GM12875 (cell line): ENCODE results near the gene CCDC83.
"Not testable (repeated sequence)": the region's sequence is repeated elsewhere in the genome, so short reads cannot be mapped to it uniquely, and the experiment has no call there.

Experiments used
- H3K4me3 ChIP-seq: one replicate; pipeline ENCODE4 v1.5.1; 2011; ENCODE audit warnings: low read depth, low read length, control low read depth
- TF ChIP-seq, protein P1 (sequence below): IDR thresholded peaks from 2 replicates; pipeline ENCODE4 v1.5.1; 2011; ENCODE audit warnings: low read depth, mild to moderate bottlenecking, control low read depth, inconsistent platforms, low read length, moderate library complexity, borderline replicate concordance; ENCODE audit not compliant: insufficient read depth

CCDC83 gene

DNA sequence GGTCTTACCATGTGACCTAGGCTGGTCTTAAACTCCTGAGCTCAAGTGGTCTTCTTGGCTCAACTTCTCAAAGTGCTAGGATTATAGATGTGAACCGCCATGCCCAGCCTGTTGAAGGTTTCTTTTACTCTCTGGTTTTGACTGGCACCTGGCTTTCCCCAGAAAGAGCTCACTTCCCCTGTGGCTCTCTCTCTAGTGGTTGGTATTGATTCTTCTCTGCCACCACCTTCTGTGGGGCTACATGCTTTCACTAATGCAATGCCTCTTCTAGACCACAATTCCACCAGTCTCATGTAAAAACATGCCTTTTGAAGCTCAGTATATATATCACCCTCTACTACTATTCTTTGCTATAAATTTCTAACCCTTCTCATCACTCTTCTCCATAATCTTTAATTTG is 67.2 kb downstream of the CCDC83 start:
- TF ChIP-seq, protein P1, sequence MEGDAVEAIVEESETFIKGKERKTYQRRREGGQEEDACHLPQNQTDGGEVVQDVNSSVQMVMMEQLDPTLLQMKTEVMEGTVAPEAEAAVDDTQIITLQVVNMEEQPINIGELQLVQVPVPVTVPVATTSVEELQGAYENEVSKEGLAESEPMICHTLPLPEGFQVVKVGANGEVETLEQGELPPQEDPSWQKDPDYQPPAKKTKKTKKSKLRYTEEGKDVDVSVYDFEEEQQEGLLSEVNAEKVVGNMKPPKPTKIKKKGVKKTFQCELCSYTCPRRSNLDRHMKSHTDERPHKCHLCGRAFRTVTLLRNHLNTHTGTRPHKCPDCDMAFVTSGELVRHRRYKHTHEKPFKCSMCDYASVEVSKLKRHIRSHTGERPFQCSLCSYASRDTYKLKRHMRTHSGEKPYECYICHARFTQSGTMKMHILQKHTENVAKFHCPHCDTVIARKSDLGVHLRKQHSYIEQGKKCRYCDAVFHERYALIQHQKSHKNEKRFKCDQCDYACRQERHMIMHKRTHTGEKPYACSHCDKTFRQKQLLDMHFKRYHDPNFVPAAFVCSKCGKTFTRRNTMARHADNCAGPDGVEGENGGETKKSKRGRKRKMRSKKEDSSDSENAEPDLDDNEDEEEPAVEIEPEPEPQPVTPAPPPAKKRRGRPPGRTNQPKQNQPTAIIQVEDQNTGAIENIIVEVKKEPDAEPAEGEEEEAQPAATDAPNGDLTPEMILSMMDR = no peak
- H3K4me3 ChIP-seq = no peak overlapping the region

- no peak overlapping the region for H3K4me3 ChIP-seq
- TF ChIP-seq, protein P1 = no peak
Observed at GRCh38 chr11:85923455-85923854, 68.3 kb downstream of the CCDC83 start.

DNA sequence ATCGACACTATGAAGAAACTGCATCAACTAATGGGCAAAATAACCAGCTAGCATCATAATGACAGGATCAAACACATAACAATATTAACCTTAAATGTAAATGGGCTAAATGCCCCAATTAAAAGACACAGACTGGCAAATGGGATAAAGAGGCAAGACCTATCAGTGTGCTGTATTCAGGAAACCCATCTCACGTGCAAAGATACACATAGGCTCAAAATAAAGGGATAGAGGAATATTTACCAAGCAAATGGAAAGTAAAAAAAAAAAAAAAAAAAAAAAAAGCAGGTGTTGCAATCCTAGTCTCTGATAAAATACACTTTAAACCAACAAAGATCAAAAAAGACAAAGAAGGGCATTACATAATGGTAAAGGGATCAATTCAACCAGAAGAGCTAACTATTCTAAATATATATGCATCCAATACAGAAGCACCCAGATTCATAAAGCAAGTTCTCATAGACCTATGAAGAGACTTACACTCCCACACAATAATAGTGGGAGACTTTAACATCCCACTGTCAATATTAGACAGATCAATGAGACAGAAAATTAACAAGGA is 71.6 kb downstream of the CCDC83 start:
- H3K4me3 ChIP-seq = not testable (repeated sequence)

DNA sequence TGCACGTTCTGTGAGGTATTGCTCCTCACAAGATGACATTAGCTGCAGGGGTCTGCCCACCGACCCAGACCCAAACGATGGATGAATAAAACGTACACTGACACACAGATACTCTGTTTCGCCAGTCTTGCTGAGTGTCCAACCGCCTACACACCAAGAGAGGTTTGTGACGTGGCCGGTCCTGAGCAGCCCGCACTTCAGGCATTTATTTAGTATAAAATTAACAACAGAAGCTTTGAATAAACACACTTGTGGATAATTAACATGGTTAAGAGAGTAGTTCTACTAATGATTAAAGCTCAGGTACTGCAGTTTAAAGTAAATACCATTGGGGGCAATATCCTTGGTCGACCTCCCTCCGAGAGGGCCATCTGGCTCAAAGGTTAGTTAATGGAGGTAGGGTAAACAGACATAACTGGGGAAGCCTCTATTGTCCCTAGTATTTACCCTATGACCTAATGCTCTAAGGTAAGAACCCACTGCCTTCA is 75.7 kb downstream of the CCDC83 start:
- TF ChIP-seq, protein P1 = no peak

DNA sequence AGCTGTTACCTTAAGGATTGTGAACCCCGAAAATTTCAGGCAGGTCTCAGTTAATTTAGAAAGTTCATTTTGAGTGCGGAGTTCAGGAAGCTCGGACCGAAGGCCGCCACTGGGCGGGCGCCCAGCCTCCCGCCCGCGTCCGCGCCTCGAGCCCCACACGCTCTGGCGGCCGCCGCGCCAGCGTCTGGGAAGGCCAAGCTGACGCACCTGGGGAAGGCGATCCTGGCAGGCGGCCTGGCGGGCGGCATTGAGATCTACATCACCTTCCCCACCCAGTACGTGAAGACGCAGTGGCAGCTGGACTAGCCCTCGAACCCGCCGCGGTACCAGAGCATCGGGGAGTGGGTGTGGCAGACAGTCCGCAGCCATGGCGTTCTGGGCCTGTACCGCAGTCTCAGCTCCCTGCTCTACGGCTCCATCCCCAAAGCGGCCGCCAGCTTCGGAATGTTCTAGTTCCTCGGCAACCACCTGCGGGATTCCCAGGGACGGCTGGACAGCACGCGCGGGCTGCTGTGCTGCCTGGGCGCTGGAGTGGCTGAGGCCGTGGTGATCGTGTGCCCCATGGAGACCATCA is 79.5 kb downstream of the CCDC83 start:
- no peak overlapping the region for H3K4me3 ChIP-seq
- TF ChIP-seq, protein P1 = no peak

More for the DNA sequence above, 75.7 kb downstream of the CCDC83 start:
- H3K4me3 ChIP-seq = no peak overlapping the region

- TF ChIP-seq, protein P1 = no peak
- H3K4me3 ChIP-seq = no peak overlapping the region
Observed at GRCh38 chr11:85935751-85936150, 80.6 kb downstream of the CCDC83 start.

- TF ChIP-seq, protein P1 = no peak
- no peak overlapping the region for H3K4me3 ChIP-seq
Observed at GRCh38 chr11:85937835-85938234, 82.7 kb downstream of the CCDC83 start.
